CD4-positive, alpha-beta T cell (primary cell): Measurements from ENCODE around the gene RBSN. TPM values are rescaled to one million over a fixed set of nuclear protein-coding genes. Genes with fewer than 3 reads are reported as not detected.
"Not testable (repeated sequence)": the region's sequence is repeated elsewhere in the genome, so short reads cannot be mapped to it uniquely, and the experiment has no call there.

Experiments
- ATAC-seq: fragments of 200-7000 bp; cut with Tn5 transposase; one replicate; pipeline ENCODE4 v1.10.0; 2022; ENCODE audit warnings: mild to moderate bottlenecking; ENCODE audit not compliant: poor library complexity
- CTCF ChIA-PET: fragments of 350-600 bp; sonication (Branson Sonifier 250); formaldehyde crosslinking; loops from one replicate; lab custom pipeline; 2021; ENCODE audit warnings: antibody characterized with exemption, inconsistent platforms; lab: Charles Lee
- POLR2A ChIA-PET: fragments of 350-600 bp; sonication (Branson Sonifier 250); formaldehyde crosslinking; loops from one replicate; lab custom pipeline; 2021; ENCODE audit warnings: antibody characterized with exemption, inconsistent platforms; lab: Charles Lee
- DNase-seq, 14 experiments: peaks; one replicate each; pipeline ENCODE4 v3.0.0-alpha.2; 2013 to 2020; ENCODE audit warnings: mixed read lengths in 2 of 14
- H3K27ac ChIP-seq, 2 donors: one replicate each; pipeline versions ENCODE4 v1.5.1 to v1.7.0; 2013; ENCODE audit warnings: low read length in 2 of 2, low read depth in 1 of 2, mild to moderate bottlenecking in 1 of 2
- H3K27me3 ChIP-seq, 2 experiments: 1 replicate in 1 of 2; 2 replicates in 1 of 2; pipeline versions ENCODE4 v1.6.1 to v1.7.0; 2013; ENCODE audit warnings: low read length in 2 of 2, control low read depth in 1 of 2, mild to moderate bottlenecking in 1 of 2, moderate library complexity in 1 of 2; ENCODE audit not compliant: insufficient read depth in 2 of 2, control insufficient read depth in 1 of 2
- H3K36me3 ChIP-seq: one replicate; pipeline ENCODE4 v1.6.1; 2013; ENCODE audit warnings: low read length, control low read depth; ENCODE audit not compliant: insufficient read depth
- H3K4me1 ChIP-seq: one replicate; pipeline ENCODE4 v1.6.1; 2013; ENCODE audit warnings: low read length, control low read depth; ENCODE audit not compliant: insufficient read depth
- H3K4me3 ChIP-seq: one replicate; pipeline ENCODE4 v1.5.1; 2013; ENCODE audit warnings: mild to moderate bottlenecking, low read length, moderate library complexity
- H3K9me3 ChIP-seq, 2 experiments: 1 replicate in 1 of 2; 2 replicates in 1 of 2; pipeline versions ENCODE4 v1.6.1 to v1.7.0; 2013; ENCODE audit warnings: low read length in 2 of 2, mild to moderate bottlenecking in 2 of 2, control low read depth in 1 of 2, moderate library complexity in 1 of 2; ENCODE audit not compliant: control insufficient read depth in 1 of 2, insufficient read depth in 1 of 2
- H3K27ac Mint-ChIP-seq: one replicate; pipeline ENCODE4 v1.8.0; 2020; ENCODE audit warnings: mixed read lengths
- H3K27me3 Mint-ChIP-seq: one replicate; pipeline ENCODE4 v1.8.0; 2021; ENCODE audit warnings: mixed read lengths
- H3K36me3 Mint-ChIP-seq: one replicate; pipeline ENCODE4 v1.8.0; 2021; ENCODE audit warnings: low read depth, mixed read lengths
- H3K4me1 Mint-ChIP-seq: one replicate; pipeline ENCODE4 v1.8.0; 2021; ENCODE audit warnings: low read depth, mixed read lengths
- H3K4me3 Mint-ChIP-seq: one replicate; pipeline ENCODE4 v1.8.0; 2020; ENCODE audit warnings: mild to moderate bottlenecking, mixed read lengths
- H3K9me3 Mint-ChIP-seq: one replicate; pipeline ENCODE4 v1.8.0; 2020; ENCODE audit warnings: mixed read lengths
- intact Hi-C, 2 experiments: fragments of 100-400 bp; cut with DNase I in 1 of 2; cut with micrococcal nuclease in 1 of 2; formaldehyde crosslinking; loops; one replicate each; pipeline versions ENCODE4 v1.15.1 to v1.9.0; 2023 to 2025; cut with DNase I, micrococcal nuclease
- polyA plus RNA-seq, 2 donors: library from polyadenylated mRNA; unstranded; fragments of 120-200 nt; gene quantifications; one replicate each; pipeline ENCODE4 v1.2.1, GENCODE V29; 2013
- total RNA-seq, 174 experiments: library from RNA in 2 of 174; stranded (reverse) in 2 of 174; gene quantifications; one replicate each; pipeline ENCODE4 v1.2.3 and lab custom pipeline; 2021 to 2026
- TF ChIP-seq, protein P1 (sequence below): fragments of 200-600 bp; IDR thresholded peaks from one replicate; pipeline ENCODE4 v1.8.0; 2022; ENCODE audit warnings: antibody characterized with exemption, mild to moderate bottlenecking

RBSN gene
- 10 to 100 TPM; 57.2 to 57.9 TPM for total RNA-seq
- 12.5 TPM for polyA plus RNA-seq (2013, experiment 1 of 2)
- 15.8 TPM for polyA plus RNA-seq (2013, experiment 2 of 2)
- total RNA-seq (lab: John Stamatoyannopoulos, UW): 8.7 to 64.7 (median 45.7) reads per million in 172 experiments

DNA sequence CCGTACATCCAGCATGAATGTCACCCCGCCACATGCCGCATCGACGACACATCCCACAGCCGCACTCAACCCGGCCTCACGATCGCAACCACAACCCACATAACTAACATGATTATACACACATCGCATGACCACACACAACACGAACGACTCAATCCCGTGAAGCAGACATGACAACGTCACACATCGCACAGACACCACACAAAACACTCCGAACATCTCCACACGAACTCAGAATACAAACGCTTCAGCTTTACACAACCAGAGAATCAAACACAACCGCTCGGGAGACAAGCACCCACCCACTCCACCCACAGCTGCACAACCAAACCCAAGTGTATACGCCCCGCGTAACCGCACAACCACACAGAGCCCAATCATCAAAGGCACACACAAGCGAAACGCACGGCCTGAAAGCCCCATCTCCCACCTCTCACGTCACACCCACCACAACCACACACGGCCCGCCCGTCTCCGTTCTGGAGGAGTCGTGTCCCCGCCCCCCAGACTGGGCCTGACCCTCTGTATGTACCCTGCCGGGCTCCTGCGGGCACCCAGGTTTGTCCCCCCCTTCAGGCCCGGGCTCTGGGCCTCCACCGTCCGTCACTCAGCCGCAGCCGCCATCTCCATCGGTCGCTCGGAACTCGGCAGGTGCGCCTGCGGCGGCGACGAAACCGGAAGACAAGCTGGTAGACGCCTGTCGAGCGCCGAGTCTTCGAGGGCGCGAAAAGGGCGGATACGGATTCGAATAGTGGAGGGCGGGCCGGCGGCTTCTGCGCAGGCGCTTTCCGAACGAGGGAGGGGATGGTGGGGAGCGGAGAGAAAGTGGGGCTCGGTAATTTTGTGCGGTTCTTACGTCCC, at the start of gene RBSN:
Gene RBSN (minus strand): TSS at position 646 of the 861 bp plus-strand sequence. CDS start 3,028 bp downstream, outside the sequence.
- ATAC-seq (peak; percentile 72), DNase-seq (peak; percentile 90 to 98 (median 94))
- peak within 1 kb of the TSS; percentile 96 for H3K4me3 Mint-ChIP-seq
- POLR2A ChIA-PET: interaction anchor here (0.6 to 3.4 kb wide), 22 partner anchors 7 to 1619 kb away, joined by 3 to 31 read pairs (median 4); partner anchors contain the start of genes CAPN7, CCDC174, CHCHD4 and HDAC11
- peaks cover 55% of the 10 kb centered on the region for H3K36me3 Mint-ChIP-seq
- H3K9me3 Mint-ChIP-seq: no peaks in the 10 kb centered on the region
- TF ChIP-seq, protein P1, sequence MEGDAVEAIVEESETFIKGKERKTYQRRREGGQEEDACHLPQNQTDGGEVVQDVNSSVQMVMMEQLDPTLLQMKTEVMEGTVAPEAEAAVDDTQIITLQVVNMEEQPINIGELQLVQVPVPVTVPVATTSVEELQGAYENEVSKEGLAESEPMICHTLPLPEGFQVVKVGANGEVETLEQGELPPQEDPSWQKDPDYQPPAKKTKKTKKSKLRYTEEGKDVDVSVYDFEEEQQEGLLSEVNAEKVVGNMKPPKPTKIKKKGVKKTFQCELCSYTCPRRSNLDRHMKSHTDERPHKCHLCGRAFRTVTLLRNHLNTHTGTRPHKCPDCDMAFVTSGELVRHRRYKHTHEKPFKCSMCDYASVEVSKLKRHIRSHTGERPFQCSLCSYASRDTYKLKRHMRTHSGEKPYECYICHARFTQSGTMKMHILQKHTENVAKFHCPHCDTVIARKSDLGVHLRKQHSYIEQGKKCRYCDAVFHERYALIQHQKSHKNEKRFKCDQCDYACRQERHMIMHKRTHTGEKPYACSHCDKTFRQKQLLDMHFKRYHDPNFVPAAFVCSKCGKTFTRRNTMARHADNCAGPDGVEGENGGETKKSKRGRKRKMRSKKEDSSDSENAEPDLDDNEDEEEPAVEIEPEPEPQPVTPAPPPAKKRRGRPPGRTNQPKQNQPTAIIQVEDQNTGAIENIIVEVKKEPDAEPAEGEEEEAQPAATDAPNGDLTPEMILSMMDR: no peak
- Histone ChIP-seq H3K27me3 (no peaks in the 10 kb centered on the region), H3K27ac (peak within 1 kb of the TSS; percentile 96 to 98), H3K4me1 (peaks cover 33% of the 10 kb centered on the region), H3K4me3 (peak within 1 kb of the TSS; percentile 92), H3K36me3 (peaks cover 26% of the 10 kb centered on the region), H3K9me3 (no peaks in the 10 kb centered on the region)
- intact Hi-C loops: loop anchor here (1.0 to 10.0 kb wide), 8 partner anchors 33 to 1204 kb away; partner anchors contain the start of genes MRPS25 (in 2 of the 2), CAPN7 (in 1 of the 2), CCDC174 (in 1 of the 2) and NR2C2 (in 1 of the 2)
- peaks cover 36% of the 10 kb centered on the region for H3K4me1 Mint-ChIP-seq
- CTCF ChIA-PET: interaction anchor here (0.6 to 2.5 kb wide), 3 partner anchors 9 to 47 kb away, joined by 3 to 13 read pairs (median 4); no protein-coding TSS in a partner anchor
- H3K27me3 Mint-ChIP-seq: peaks cover 5% of the 10 kb centered on the region
- H3K27ac Mint-ChIP-seq: peak within 1 kb of the TSS; percentile 97

DNA sequence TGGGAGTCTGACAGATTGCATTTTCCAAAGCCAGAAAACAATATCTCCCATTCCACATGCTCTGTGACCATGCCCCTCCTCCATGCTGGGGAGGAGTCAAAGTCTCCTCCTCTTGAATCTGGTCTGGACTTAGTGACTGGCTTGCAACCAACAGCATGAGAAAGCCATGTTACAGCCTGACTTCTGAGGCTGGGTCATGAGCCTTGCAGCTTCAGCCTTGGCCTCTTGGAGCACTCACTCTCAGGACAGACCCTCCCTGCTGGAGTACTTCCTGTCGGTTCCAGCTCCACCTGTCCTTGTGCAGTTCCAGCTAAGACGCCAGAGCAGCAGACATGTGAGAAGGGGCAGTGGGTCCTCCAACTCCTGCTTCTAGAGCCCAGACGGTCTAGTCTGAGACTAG, 49.7 kb upstream of the RBSN start:
- POLR2A ChIA-PET: no interaction called here
- Histone ChIP-seq H3K4me1 (no peaks in the 10 kb centered on the region), H3K4me3 (no peak overlapping the region), H3K9me3 (no peaks in the 10 kb centered on the region), H3K36me3 (no peaks in the 10 kb centered on the region), H3K27ac (no peak overlapping the region), H3K27me3 (peaks cover 0 to 16% of the 10 kb centered on the region in 2 experiments)
- Mint-ChIP-seq H3K4me1 (no peaks in the 10 kb centered on the region), H3K9me3 (no peaks in the 10 kb centered on the region), H3K4me3 (no peak overlapping the region), H3K36me3 (no peaks in the 10 kb centered on the region), H3K27me3 (peaks cover 31% of the 10 kb centered on the region), H3K27ac (no peak overlapping the region)
- DNase-seq: no peak
- TF ChIP-seq, protein P1: no peak
- CTCF ChIA-PET: no interaction called here
- intact Hi-C loops: no loop called here
- no peak for ATAC-seq

GRCh38 chr3:15136885-15137284, 37.9 kb upstream of the RBSN start:
- CTCF ChIA-PET, ATAC-seq, H3K36me3 Mint-ChIP-seq, H3K4me3 Mint-ChIP-seq, H3K9me3 Mint-ChIP-seq, H3K27me3 ChIP-seq, H3K4me1 ChIP-seq, intact Hi-C loops, H3K36me3 ChIP-seq, POLR2A ChIA-PET, H3K27ac ChIP-seq, H3K4me3 ChIP-seq, H3K27ac Mint-ChIP-seq, H3K9me3 ChIP-seq, H3K4me1 Mint-ChIP-seq, DNase-seq: not testable (repeated sequence)
- peaks cover 26% of the 10 kb centered on the region for H3K27me3 Mint-ChIP-seq

DNA sequence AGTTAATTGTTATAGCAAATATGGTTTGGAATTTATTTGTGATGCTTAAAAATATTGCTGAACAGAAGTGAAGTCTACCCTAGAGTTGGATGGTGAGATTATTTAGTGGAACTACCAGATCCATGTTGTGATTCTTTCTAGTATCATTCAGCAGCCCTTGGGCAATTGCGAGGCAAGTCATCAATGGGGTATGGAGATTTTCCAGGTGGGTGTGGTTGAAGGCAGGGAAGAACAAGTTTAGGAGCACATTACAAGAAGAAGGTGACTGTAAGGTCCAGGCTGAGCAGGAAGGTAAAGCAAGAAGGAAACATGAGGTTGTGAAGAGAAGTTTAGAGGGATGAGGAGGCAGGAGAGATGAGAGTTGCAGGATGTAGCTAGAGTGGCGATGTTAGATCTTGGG, 36.0 kb upstream of the RBSN start:
- CTCF ChIA-PET, H3K9me3 Mint-ChIP-seq, ATAC-seq: not testable (repeated sequence)

GRCh38 chr3:15128403-15128802, 29.5 kb upstream of the RBSN start:
- intact Hi-C loops, ATAC-seq, H3K9me3 ChIP-seq, H3K27ac ChIP-seq, H3K36me3 Mint-ChIP-seq, POLR2A ChIA-PET, H3K9me3 Mint-ChIP-seq, H3K4me1 ChIP-seq, H3K27me3 Mint-ChIP-seq, H3K4me3 ChIP-seq, H3K27me3 ChIP-seq, CTCF ChIA-PET, H3K4me3 Mint-ChIP-seq, H3K4me1 Mint-ChIP-seq, H3K36me3 ChIP-seq, H3K27ac Mint-ChIP-seq, DNase-seq: not testable (repeated sequence)

More for the DNA sequence above, 36.0 kb upstream of the RBSN start:
- H3K36me3 ChIP-seq, DNase-seq, H3K36me3 Mint-ChIP-seq, H3K4me1 ChIP-seq, H3K4me3 ChIP-seq, intact Hi-C loops, H3K27ac ChIP-seq, H3K4me1 Mint-ChIP-seq, H3K4me3 Mint-ChIP-seq, H3K27me3 ChIP-seq, H3K27ac Mint-ChIP-seq, H3K9me3 ChIP-seq, POLR2A ChIA-PET: not testable (repeated sequence)
- peaks cover 29% of the 10 kb centered on the region for H3K27me3 Mint-ChIP-seq
